ENCODE results near the gene CHD3. TPM values are rescaled to one million over a fixed set of nuclear protein-coding genes. Genes with fewer than 3 reads are reported as not detected.
A peak's percentile ranks its signal among the peaks of the same experiment; 100 is the strongest.

The CHD3 gene
- total RNA-seq, 1 donor from 2014 or later: 119 TPM

GRCh38 chr17:7929158-7930023 is 40.8 kb downstream of the CHD3 start, which contains the start of gene KCNAB3:
KCNAB3 (minus strand) TSS chr17:7929856; CDS start chr17:7929435, 421 bp downstream.
- no peak for TF ChIP-seq CTCF (IDR thresholded peaks at IDR 0.05; ENCODE audit: unreplicated experiment)
- Mint-ChIP-seq H3K27ac (no peak within 1 kb of the TSS), H3K27me3 (peaks cover 38% of the 10 kb centered on the region), H3K36me3 (ENCODE audit: insufficient read depth) (peaks cover 7% of the 10 kb centered on the region), H3K9me3 (ENCODE audit: low read depth) (no peaks in the 10 kb centered on the region), H3K4me3 (ENCODE audit: low read depth) (peak within 1 kb of the TSS; percentile 96), H3K4me1 (ENCODE audit: low read depth) (peaks cover 23% of the 10 kb centered on the region)
- no peak for DNase-seq (ENCODE audit: low spot score, unreplicated experiment)

GRCh38 chr17:7930841-7931631 is 42.4 kb downstream of the CHD3 start:
- Mint-ChIP-seq H3K4me1 (ENCODE audit: low read depth) (peaks cover 26% of the 10 kb centered on the region), H3K9me3 (ENCODE audit: low read depth) (no peaks in the 10 kb centered on the region), H3K27me3 (peaks cover 34% of the 10 kb centered on the region), H3K4me3 (ENCODE audit: low read depth) (peak overlapping the region; percentile 96), H3K36me3 (ENCODE audit: insufficient read depth) (peaks cover 10% of the 10 kb centered on the region), H3K27ac (peak overlapping the region; percentile 76)
- no peak for DNase-seq (ENCODE audit: low spot score, unreplicated experiment)
- TF ChIP-seq CTCF (IDR thresholded peaks at IDR 0.05; ENCODE audit: unreplicated experiment): no peak

GRCh38 chr17:7931709-7932482 is 43.3 kb downstream of the CHD3 start, which contains the start of the genes CNTROB and TRAPPC1:
CNTROB (plus strand) TSS chr17:7932206; CDS start chr17:7933080, 874 bp downstream.
TRAPPC1 (minus strand) TSS chr17:7931946; CDS start chr17:7931829, 117 bp downstream.
- no peak for TF ChIP-seq CTCF (IDR thresholded peaks at IDR 0.05; ENCODE audit: unreplicated experiment)
- H3K4me3 Mint-ChIP-seq (ENCODE audit: low read depth): peak within 1 kb of the TSS; percentile 96
- peak; percentile 99 for DNase-seq (ENCODE audit: low spot score, unreplicated experiment)
- peaks cover 16% of the 10 kb centered on the region for H3K36me3 Mint-ChIP-seq (ENCODE audit: insufficient read depth)
- H3K9me3 Mint-ChIP-seq (ENCODE audit: low read depth): no peaks in the 10 kb centered on the region
- peak within 1 kb of the TSS; percentile 95 for H3K27ac Mint-ChIP-seq
- peaks cover 26% of the 10 kb centered on the region for H3K27me3 Mint-ChIP-seq
- peaks cover 26% of the 10 kb centered on the region for H3K4me1 Mint-ChIP-seq (ENCODE audit: low read depth)

- no peak for DNase-seq (ENCODE audit: low spot score, unreplicated experiment)
- H3K4me1 Mint-ChIP-seq (ENCODE audit: low read depth): peaks cover 26% of the 10 kb centered on the region
- no peak for TF ChIP-seq CTCF (IDR thresholded peaks at IDR 0.05; ENCODE audit: unreplicated experiment)
Measured at GRCh38 chr17:7932483-7932891, 43.9 kb downstream of the CHD3 start.

More at GRCh38 chr17:7932483-7932891, 43.9 kb downstream of the CHD3 start:
- Mint-ChIP-seq H3K27ac (peak overlapping the region; percentile 95), H3K4me3 (ENCODE audit: low read depth) (peak overlapping the region; percentile 96), H3K36me3 (ENCODE audit: insufficient read depth) (peaks cover 20% of the 10 kb centered on the region), H3K9me3 (ENCODE audit: low read depth) (no peaks in the 10 kb centered on the region), H3K27me3 (peaks cover 20% of the 10 kb centered on the region)
